SU-DHL-6 (cell line): ENCODE measurements around the gene FRAS1.

Experiments used
- H2AFZ ChIP-seq: fragments of 200-600 bp; sonication (generic); 2 replicates; pipeline ENCODE4 v1.6.1; 2014; ENCODE audit warnings: low read depth, mild to moderate bottlenecking, moderate library complexity, mixed read lengths, antibody characterized with exemption, low read length; ENCODE audit not compliant: severe bottlenecking
- H3F3A ChIP-seq: fragments of 200-600 bp; shearing (Covaris generic); 2 replicates; pipeline ENCODE4 v1.6.0; 2016; ENCODE audit warnings: antibody characterized with exemption, mild to moderate bottlenecking; ENCODE audit not compliant: insufficient read depth
- H3K27ac ChIP-seq: fragments of 200-600 bp; sonication (generic); 2 replicates; pipeline ENCODE4 v1.5.1; 2016; ENCODE audit warnings: low read depth, mild to moderate bottlenecking, low read length, moderate library complexity, mixed read lengths
- H3K27me3 ChIP-seq: fragments of 200-600 bp; sonication (generic), shearing (Covaris generic); 2 replicates; pipeline ENCODE4 v1.6.0; 2014; ENCODE audit warnings: mild to moderate bottlenecking, low read length
- H3K36me3 ChIP-seq: fragments of 200-600 bp; sonication (generic); 2 replicates; pipeline ENCODE4 v1.6.1; 2014; ENCODE audit warnings: mild to moderate bottlenecking, low read length, mixed read lengths
- H3K4me2 ChIP-seq: fragments of 300-600, 200-600 bp; shearing (Covaris generic), sonication (generic); 2 replicates; pipeline ENCODE4 v1.6.0; 2014; ENCODE audit warnings: low read length, low read depth, mild to moderate bottlenecking; ENCODE audit not compliant: poor library complexity, severe bottlenecking
- H3K4me3 ChIP-seq: fragments of 200-600 bp; sonication (generic); 2 replicates; pipeline ENCODE4 v1.5.1; 2014; ENCODE audit warnings: antibody characterized with exemption, low read length, mild to moderate bottlenecking, mixed read lengths; ENCODE audit not compliant: insufficient read depth, poor library complexity, severe bottlenecking
- H3K79me2 ChIP-seq: fragments of 200-600 bp; sonication (generic); 2 replicates; pipeline ENCODE4 v1.6.1; 2014; ENCODE audit warnings: mild to moderate bottlenecking, low read length, moderate library complexity; ENCODE audit not compliant: insufficient read depth
- H3K9ac ChIP-seq: fragments of 200-600 bp; sonication (generic); 2 replicates; pipeline ENCODE4 v1.7.0; 2014; ENCODE audit warnings: mild to moderate bottlenecking, low read length
- H3K9me2 ChIP-seq: fragments of 200-600 bp; sonication (generic); replicated peaks from 2 replicates; pipeline ENCODE4 v1.6.1; 2014; ENCODE audit warnings: low read length; ENCODE audit not compliant: insufficient read depth
- H3K9me3 ChIP-seq: fragments of 200-600 bp; sonication (generic); 2 replicates; pipeline ENCODE4 v1.6.1; 2014; ENCODE audit warnings: low read length, mixed read lengths; ENCODE audit not compliant: insufficient read depth
- H4K20me1 ChIP-seq: fragments of 200-600 bp; sonication (generic); 2 replicates; pipeline ENCODE4 v1.6.1; 2014; ENCODE audit warnings: low read depth, mild to moderate bottlenecking, antibody characterized with exemption, low read length, moderate library complexity, mixed read lengths
- EZH2phosphoT487 ChIP-seq: fragments of 200-600 bp; sonication (generic), shearing (Covaris generic); conservative IDR thresholded peaks from 2 replicates; pipeline ENCODE4 v1.6.1; 2018; ENCODE audit warnings: mild to moderate bottlenecking, antibody characterized with exemption, low read length, moderate library complexity, mixed read lengths
- TF ChIP-seq, protein P1 (sequence below): fragments of 200-600 bp; sonication (generic); IDR thresholded peaks from one replicate; pipeline ENCODE4 v1.5.1; 2017; ENCODE audit warnings: antibody characterized with exemption, mild to moderate bottlenecking, low read length, moderate library complexity; ENCODE audit not compliant: insufficient read depth, poor library complexity, severe bottlenecking

Gene FRAS1

DNA sequence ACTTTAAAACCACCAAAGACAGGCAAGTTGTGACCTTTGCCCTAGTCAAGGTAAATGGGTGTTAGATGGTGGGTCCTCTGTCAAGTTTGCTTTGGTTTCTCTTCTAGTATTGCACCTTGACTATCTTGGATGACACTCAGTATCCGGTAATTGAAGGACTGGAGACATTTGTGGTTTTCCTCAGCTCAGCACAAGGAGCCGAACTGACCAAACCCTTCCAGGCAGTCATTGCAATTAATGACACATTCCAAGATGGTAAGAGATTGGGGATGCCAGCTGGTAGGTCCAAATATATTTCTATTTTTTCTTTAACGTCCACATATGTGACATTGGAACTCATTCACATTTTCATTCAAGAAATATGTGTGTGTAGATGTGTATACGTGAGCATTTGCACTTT lies 425.2 kb downstream of the FRAS1 start:
- no peaks in the 10 kb centered on the region for H3F3A ChIP-seq
- H3K4me2 ChIP-seq: no peak overlapping the region
- no peak overlapping the region for H3K27ac ChIP-seq
- H3K9ac ChIP-seq: no peak overlapping the region
- H3K79me2 ChIP-seq: no peaks in the 10 kb centered on the region
- no peaks in the 10 kb centered on the region for H3K36me3 ChIP-seq
- H3K27me3 ChIP-seq: no peaks in the 10 kb centered on the region
- no peaks in the 10 kb centered on the region for H3K9me2 ChIP-seq
- no peaks in the 10 kb centered on the region for H3K9me3 ChIP-seq
- no peaks in the 10 kb centered on the region for H4K20me1 ChIP-seq
- TF ChIP-seq EZH2phosphoT487: no peak
- TF ChIP-seq, protein P1, sequence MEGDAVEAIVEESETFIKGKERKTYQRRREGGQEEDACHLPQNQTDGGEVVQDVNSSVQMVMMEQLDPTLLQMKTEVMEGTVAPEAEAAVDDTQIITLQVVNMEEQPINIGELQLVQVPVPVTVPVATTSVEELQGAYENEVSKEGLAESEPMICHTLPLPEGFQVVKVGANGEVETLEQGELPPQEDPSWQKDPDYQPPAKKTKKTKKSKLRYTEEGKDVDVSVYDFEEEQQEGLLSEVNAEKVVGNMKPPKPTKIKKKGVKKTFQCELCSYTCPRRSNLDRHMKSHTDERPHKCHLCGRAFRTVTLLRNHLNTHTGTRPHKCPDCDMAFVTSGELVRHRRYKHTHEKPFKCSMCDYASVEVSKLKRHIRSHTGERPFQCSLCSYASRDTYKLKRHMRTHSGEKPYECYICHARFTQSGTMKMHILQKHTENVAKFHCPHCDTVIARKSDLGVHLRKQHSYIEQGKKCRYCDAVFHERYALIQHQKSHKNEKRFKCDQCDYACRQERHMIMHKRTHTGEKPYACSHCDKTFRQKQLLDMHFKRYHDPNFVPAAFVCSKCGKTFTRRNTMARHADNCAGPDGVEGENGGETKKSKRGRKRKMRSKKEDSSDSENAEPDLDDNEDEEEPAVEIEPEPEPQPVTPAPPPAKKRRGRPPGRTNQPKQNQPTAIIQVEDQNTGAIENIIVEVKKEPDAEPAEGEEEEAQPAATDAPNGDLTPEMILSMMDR: no peak
- H2AFZ ChIP-seq: no peak overlapping the region
- no peak overlapping the region for H3K4me3 ChIP-seq

DNA sequence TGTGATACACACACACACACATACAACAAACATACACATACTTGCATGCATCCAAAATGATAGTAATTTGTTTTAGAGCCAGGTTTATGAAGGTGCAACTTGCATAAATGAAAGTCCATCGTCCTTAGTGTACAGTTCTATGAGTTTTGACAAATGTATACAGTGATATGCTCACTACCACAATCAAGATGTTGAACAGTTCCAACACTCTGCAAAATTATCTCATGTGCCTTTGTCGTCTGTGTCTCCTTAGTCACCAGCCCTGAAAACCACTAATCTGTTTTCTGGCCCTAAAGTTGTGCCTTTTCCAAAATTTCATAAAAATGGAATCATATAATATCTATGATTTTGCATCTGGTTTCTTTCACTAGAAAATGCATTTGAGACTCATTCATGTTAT lies 426.7 kb downstream of the FRAS1 start:
- H2AFZ ChIP-seq: no peak overlapping the region
- H3K36me3 ChIP-seq: no peaks in the 10 kb centered on the region
- no peaks in the 10 kb centered on the region for H3K9me3 ChIP-seq
- H3K27me3 ChIP-seq: no peaks in the 10 kb centered on the region
- TF ChIP-seq EZH2phosphoT487: no peak
- TF ChIP-seq, protein P1: no peak
- H3K4me3 ChIP-seq: no peak overlapping the region
- no peak overlapping the region for H3K9ac ChIP-seq
- H3K4me2 ChIP-seq: no peak overlapping the region
- H3F3A ChIP-seq: no peaks in the 10 kb centered on the region
- no peaks in the 10 kb centered on the region for H3K9me2 ChIP-seq
- H3K79me2 ChIP-seq: no peaks in the 10 kb centered on the region
- no peak overlapping the region for H3K27ac ChIP-seq
- no peaks in the 10 kb centered on the region for H4K20me1 ChIP-seq

DNA sequence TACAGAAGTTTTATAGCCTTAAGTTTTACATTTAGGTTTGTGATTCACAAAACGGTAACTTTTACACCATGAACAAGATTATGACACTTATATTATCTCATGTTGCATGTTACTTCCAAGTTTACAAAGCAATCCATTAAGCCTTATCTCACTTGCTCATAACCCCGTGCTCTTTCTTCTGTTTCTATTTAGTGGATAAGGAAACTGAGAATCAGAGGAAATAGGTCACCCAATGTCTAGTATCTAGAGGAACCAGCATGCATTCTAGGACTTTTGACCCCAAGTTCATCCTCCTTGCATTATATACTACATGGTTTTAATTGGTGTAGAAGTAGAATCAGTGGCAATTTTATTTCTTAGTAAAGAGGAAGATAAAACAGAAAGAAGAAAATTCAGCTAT lies 427.5 kb downstream of the FRAS1 start:
- Histone ChIP-seq H3K4me2 (no peak overlapping the region), H3K9me2 (no peaks in the 10 kb centered on the region), H3K27me3 (no peaks in the 10 kb centered on the region), H2AFZ (no peak overlapping the region), H3K4me3 (no peak overlapping the region), H3K9me3 (no peaks in the 10 kb centered on the region), H3K27ac (no peak overlapping the region), H3K79me2 (no peaks in the 10 kb centered on the region), H3K36me3 (no peaks in the 10 kb centered on the region), H4K20me1 (no peaks in the 10 kb centered on the region), H3F3A (no peaks in the 10 kb centered on the region), H3K9ac (no peak overlapping the region)
- TF ChIP-seq, protein P1: no peak
- TF ChIP-seq EZH2phosphoT487: no peak
